ENCODE results near the gene SLC22A16. TPM values are rescaled to one million over a fixed set of nuclear protein-coding genes. Genes with fewer than 3 reads are reported as not detected.
A peak's percentile ranks its signal among the peaks of the same experiment; 100 is the strongest.
"Not testable (repeated sequence)": the region's sequence is repeated elsewhere in the genome, so short reads cannot be mapped to it uniquely, and the experiment has no call there.

Gene SLC22A16
- total RNA-seq, 1 experiment from 2014 or later: 2.0 TPM

- in situ Hi-C loops (cut with HindIII; ENCODE audit: low sequenced_read_pairs): no loop called here
- peak; percentile 17 for DNase-seq (ENCODE audit: low spot score)
Observed at GRCh38 chr6:110492584-110492983, 16.2 kb upstream of the SLC22A16 start.

GRCh38 chr6:110491644-110492317 lies 15.4 kb upstream of the SLC22A16 start:
- in situ Hi-C loops (cut with HindIII; ENCODE audit: low sequenced_read_pairs): no loop called here
- DNase-seq (ENCODE audit: low spot score): peak; percentile 16

- no peak for DNase-seq (ENCODE audit: low spot score)
- in situ Hi-C loops (cut with HindIII; ENCODE audit: low sequenced_read_pairs): no loop called here
Observed at GRCh38 chr6:110491299-110491643, 14.9 kb upstream of the SLC22A16 start.

- in situ Hi-C loops (cut with HindIII; ENCODE audit: low sequenced_read_pairs): no loop called here
- DNase-seq (ENCODE audit: low spot score): no peak
Observed at GRCh38 chr6:110490110-110490509, 13.7 kb upstream of the SLC22A16 start.

- in situ Hi-C loops (cut with HindIII; ENCODE audit: low sequenced_read_pairs): no loop called here
- DNase-seq (ENCODE audit: low spot score): no peak
Observed at GRCh38 chr6:110488606-110489190, 12.3 kb upstream of the SLC22A16 start.

- in situ Hi-C loops (cut with HindIII; ENCODE audit: low sequenced_read_pairs); DNase-seq (ENCODE audit: low spot score): not testable (repeated sequence)
Observed at GRCh38 chr6:110487968-110488381, 11.6 kb upstream of the SLC22A16 start.

GRCh38 chr6:110486756-110487155 lies 10.3 kb upstream of the SLC22A16 start:
- no peak for DNase-seq (ENCODE audit: low spot score)
- in situ Hi-C loops (cut with HindIII; ENCODE audit: low sequenced_read_pairs): no loop called here

GRCh38 chr6:110485491-110485890 lies 9.1 kb upstream of the SLC22A16 start:
- no peak for DNase-seq (ENCODE audit: low spot score)
- in situ Hi-C loops (cut with HindIII; ENCODE audit: low sequenced_read_pairs): no loop called here

GRCh38 chr6:110484321-110484720 lies 7.9 kb upstream of the SLC22A16 start:
- no peak for DNase-seq (ENCODE audit: low spot score)
- in situ Hi-C loops (cut with HindIII; ENCODE audit: low sequenced_read_pairs): no loop called here

- DNase-seq (ENCODE audit: low spot score): no peak
- in situ Hi-C loops (cut with HindIII; ENCODE audit: low sequenced_read_pairs): no loop called here
Observed at GRCh38 chr6:110482774-110483400, 6.5 kb upstream of the SLC22A16 start.

GRCh38 chr6:110481081-110481480 lies 4.7 kb upstream of the SLC22A16 start:
- in situ Hi-C loops (cut with HindIII; ENCODE audit: low sequenced_read_pairs): no loop called here
- DNase-seq (ENCODE audit: low spot score): no peak

GRCh38 chr6:110475066-110475653 lies 1.3 kb downstream of the SLC22A16 start:
- DNase-seq (ENCODE audit: low spot score): no peak
- in situ Hi-C loops (cut with HindIII; ENCODE audit: low sequenced_read_pairs): no loop called here

GRCh38 chr6:110474500-110474899 lies 1.9 kb downstream of the SLC22A16 start:
- in situ Hi-C loops (cut with HindIII; ENCODE audit: low sequenced_read_pairs): no loop called here
- no peak for DNase-seq (ENCODE audit: low spot score)

GRCh38 chr6:110472739-110473138 lies 3.7 kb downstream of the SLC22A16 start:
- DNase-seq (ENCODE audit: low spot score): no peak
- in situ Hi-C loops (cut with HindIII; ENCODE audit: low sequenced_read_pairs): no loop called here

GRCh38 chr6:110471726-110472365 lies 4.6 kb downstream of the SLC22A16 start:
- no peak for DNase-seq (ENCODE audit: low spot score)
- in situ Hi-C loops (cut with HindIII; ENCODE audit: low sequenced_read_pairs): no loop called here

- in situ Hi-C loops (cut with HindIII; ENCODE audit: low sequenced_read_pairs): no loop called here
- DNase-seq (ENCODE audit: low spot score): no peak
Observed at GRCh38 chr6:110468731-110469130, 7.7 kb downstream of the SLC22A16 start.

- no peak for DNase-seq (ENCODE audit: low spot score)
- in situ Hi-C loops (cut with HindIII; ENCODE audit: low sequenced_read_pairs): no loop called here
Observed at GRCh38 chr6:110467566-110468140, 8.8 kb downstream of the SLC22A16 start.

- no peak for DNase-seq (ENCODE audit: low spot score)
- in situ Hi-C loops (cut with HindIII; ENCODE audit: low sequenced_read_pairs): no loop called here
Observed at GRCh38 chr6:110462884-110463481, 13.4 kb downstream of the SLC22A16 start.

GRCh38 chr6:110461376-110461775 lies 15.0 kb downstream of the SLC22A16 start:
- DNase-seq (ENCODE audit: low spot score): no peak
- in situ Hi-C loops (cut with HindIII; ENCODE audit: low sequenced_read_pairs): no loop called here
